ENCODE results near the gene PTRH1.
A peak's percentile ranks its signal among the peaks of the same experiment; 100 is the strongest.
"Not testable (repeated sequence)": the region's sequence is repeated elsewhere in the genome, so short reads cannot be mapped to it uniquely, and the experiment has no call there.

Gene PTRH1

GRCh38 chr9:127761061-127761460 lies 45.6 kb upstream of the PTRH1 start:
- TF ChIP-seq CTCF (IDR thresholded peaks at IDR 0.05): no peak
- peak overlapping the region; percentile 24 for H3K27ac ChIP-seq
- no peak overlapping the region for H3K4me3 ChIP-seq (ENCODE audit: low read depth, low read length)
- H3K9me3 ChIP-seq (ENCODE audit: control insufficient read depth, low read length): no peaks in the 10 kb centered on the region
- no peak overlapping the region for H3K4me2 ChIP-seq (ENCODE audit: low read length)
- H3K79me2 ChIP-seq: no peaks in the 10 kb centered on the region
- H3K4me1 ChIP-seq: no peaks in the 10 kb centered on the region
- H3K9ac ChIP-seq: no peak overlapping the region
- H2AFZ ChIP-seq: no peak overlapping the region
- H3K27me3 ChIP-seq (ENCODE audit: control insufficient read depth, insufficient read depth, low read length): no peaks in the 10 kb centered on the region
- no peaks in the 10 kb centered on the region for H3K36me3 ChIP-seq (ENCODE audit: control insufficient read depth, insufficient read depth, low read length)

GRCh38 chr9:127758843-127759242 lies 43.4 kb upstream of the PTRH1 start:
- no peak overlapping the region for H3K27ac ChIP-seq
- no peak overlapping the region for H2AFZ ChIP-seq
- H3K4me3 ChIP-seq (ENCODE audit: low read depth, low read length): no peak overlapping the region
- H3K36me3 ChIP-seq (ENCODE audit: control insufficient read depth, insufficient read depth, low read length): no peaks in the 10 kb centered on the region
- no peak overlapping the region for H3K9ac ChIP-seq
- H3K4me2 ChIP-seq (ENCODE audit: low read length): no peak overlapping the region
- peaks cover 12% of the 10 kb centered on the region for H3K27me3 ChIP-seq (ENCODE audit: control insufficient read depth, insufficient read depth, low read length)
- no peak for TF ChIP-seq CTCF (IDR thresholded peaks at IDR 0.05)
- H3K9me3 ChIP-seq (ENCODE audit: control insufficient read depth, low read length): no peaks in the 10 kb centered on the region
- no peaks in the 10 kb centered on the region for H3K4me1 ChIP-seq
- H3K79me2 ChIP-seq: no peaks in the 10 kb centered on the region

GRCh38 chr9:127756776-127757175 lies 41.3 kb upstream of the PTRH1 start:
- H3K9me3 ChIP-seq (ENCODE audit: control insufficient read depth, low read length); H2AFZ ChIP-seq; H3K4me2 ChIP-seq (ENCODE audit: low read length); H3K79me2 ChIP-seq; H3K4me1 ChIP-seq; H3K27ac ChIP-seq; H3K4me3 ChIP-seq (ENCODE audit: low read depth, low read length); H3K9ac ChIP-seq; H3K36me3 ChIP-seq (ENCODE audit: control insufficient read depth, insufficient read depth, low read length): not testable (repeated sequence)
- peaks cover 12% of the 10 kb centered on the region for H3K27me3 ChIP-seq (ENCODE audit: control insufficient read depth, insufficient read depth, low read length)

GRCh38 chr9:127756233-127756632 lies 40.8 kb upstream of the PTRH1 start:
- Histone ChIP-seq H3K4me3 (ENCODE audit: low read depth, low read length) (no peak overlapping the region), H3K79me2 (no peaks in the 10 kb centered on the region), H3K4me1 (no peaks in the 10 kb centered on the region), H3K4me2 (ENCODE audit: low read length) (no peak overlapping the region), H3K9ac (no peak overlapping the region), H2AFZ (no peak overlapping the region), H3K27ac (no peak overlapping the region), H3K27me3 (ENCODE audit: control insufficient read depth, insufficient read depth, low read length) (peaks cover 12% of the 10 kb centered on the region), H3K36me3 (ENCODE audit: control insufficient read depth, insufficient read depth, low read length) (no peaks in the 10 kb centered on the region), H3K9me3 (ENCODE audit: control insufficient read depth, low read length) (no peaks in the 10 kb centered on the region)
- TF ChIP-seq CTCF (IDR thresholded peaks at IDR 0.05): no peak

- no peak overlapping the region for H3K27ac ChIP-seq
- no peak overlapping the region for H2AFZ ChIP-seq
- H3K4me1 ChIP-seq: no peaks in the 10 kb centered on the region
- H3K4me2 ChIP-seq (ENCODE audit: low read length): no peak overlapping the region
- H3K9me3 ChIP-seq (ENCODE audit: control insufficient read depth, low read length): no peaks in the 10 kb centered on the region
- no peaks in the 10 kb centered on the region for H3K36me3 ChIP-seq (ENCODE audit: control insufficient read depth, insufficient read depth, low read length)
- no peak for TF ChIP-seq CTCF (IDR thresholded peaks at IDR 0.05)
- no peak overlapping the region for H3K4me3 ChIP-seq (ENCODE audit: low read depth, low read length)
- H3K9ac ChIP-seq: no peak overlapping the region
- peaks cover 12% of the 10 kb centered on the region for H3K27me3 ChIP-seq (ENCODE audit: control insufficient read depth, insufficient read depth, low read length)
- H3K79me2 ChIP-seq: no peaks in the 10 kb centered on the region
Measured at GRCh38 chr9:127755061-127756060, 39.9 kb upstream of the PTRH1 start.

Data from parathyroid adenoma (tissue), 2 donors.